Type B pancreatic cell (in vitro differentiated cells): ENCODE data around the gene ZDHHC7. TPM values are rescaled to one million over a fixed set of nuclear protein-coding genes. Genes with fewer than 3 reads are reported as not detected.

ENCODE experiments used
- DNase-seq: peaks from one replicate; pipeline ENCODE4 v3.0.0; 2021; ENCODE audit warnings: mixed read lengths; ENCODE audit not compliant: unreplicated experiment; ENCODE audit errors: extremely low spot score
- H3K27ac Mint-ChIP-seq: 2 replicates; pipeline ENCODE4 v1.8.0; 2021; ENCODE audit warnings: mild to moderate bottlenecking, mixed read lengths
- H3K27me3 Mint-ChIP-seq: 2 replicates; pipeline ENCODE4 v1.8.0; 2021; ENCODE audit warnings: mixed read lengths
- H3K36me3 Mint-ChIP-seq: 2 replicates; pipeline ENCODE4 v1.8.0; 2021; ENCODE audit warnings: mixed read lengths
- H3K4me1 Mint-ChIP-seq: one replicate; pipeline ENCODE4 v1.8.0; 2021; ENCODE audit warnings: mixed read lengths; ENCODE audit not compliant: unreplicated experiment
- H3K4me3 Mint-ChIP-seq: 2 replicates; pipeline ENCODE4 v1.8.0; 2021; ENCODE audit warnings: mild to moderate bottlenecking, mixed read lengths
- H3K9me3 Mint-ChIP-seq: 2 replicates; pipeline ENCODE4 v1.8.0; 2021; ENCODE audit warnings: mixed read lengths
- CTCF ChIP-seq: fragments of 200-600 bp; sonication (generic); conservative IDR thresholded peaks from 2 replicates; pipeline ENCODE4 v1.5.0; 2021; ENCODE audit warnings: antibody characterized with exemption, mild to moderate bottlenecking
- total RNA-seq: library from RNA; stranded (reverse); gene quantifications from 2 replicates; pipeline ENCODE4 v1.2.1, GENCODE V29; 2021; ENCODE audit warnings: low replicate concordance

Gene ZDHHC7
- total RNA-seq, 1 donor from 2014 or later, result 47.1 TPM

GRCh38 chr16:84955427-84955826, 55.9 kb downstream of the ZDHHC7 start:
- Mint-ChIP-seq H3K4me3 (no peak overlapping the region), H3K27ac (no peak overlapping the region), H3K27me3 (no peaks in the 10 kb centered on the region), H3K9me3 (no peaks in the 10 kb centered on the region), H3K36me3 (no peaks in the 10 kb centered on the region), H3K4me1 (peaks cover 16% of the 10 kb centered on the region)
- no peak for DNase-seq
- no peak for TF ChIP-seq CTCF

GRCh38 chr16:84953190-84953746, 58.1 kb downstream of the ZDHHC7 start:
- Mint-ChIP-seq H3K27ac (peak overlapping the region; percentile 23), H3K27me3 (no peaks in the 10 kb centered on the region), H3K4me1 (peaks cover 20% of the 10 kb centered on the region), H3K9me3 (no peaks in the 10 kb centered on the region), H3K36me3 (no peaks in the 10 kb centered on the region), H3K4me3 (no peak overlapping the region)
- no peak for TF ChIP-seq CTCF
- no peak for DNase-seq

- DNase-seq, result peak; percentile 82
- Mint-ChIP-seq H3K27ac (peak overlapping the region; percentile 72), H3K4me1 (peaks cover 20% of the 10 kb centered on the region), H3K9me3 (no peaks in the 10 kb centered on the region), H3K36me3 (no peaks in the 10 kb centered on the region), H3K27me3 (no peaks in the 10 kb centered on the region), H3K4me3 (peak overlapping the region; percentile 55)
- TF ChIP-seq CTCF, result peak; percentile 96
These were observed 58.8 kb downstream of the ZDHHC7 start for GRCh38 chr16:84952335-84953189.

GRCh38 chr16:84950906-84951305, 60.4 kb downstream of the ZDHHC7 start:
- H3K4me1 Mint-ChIP-seq, result peaks cover 20% of the 10 kb centered on the region
- H3K9me3 Mint-ChIP-seq, result no peaks in the 10 kb centered on the region
- no peak overlapping the region for H3K4me3 Mint-ChIP-seq
- no peaks in the 10 kb centered on the region for H3K27me3 Mint-ChIP-seq
- no peak overlapping the region for H3K27ac Mint-ChIP-seq
- H3K36me3 Mint-ChIP-seq, result no peaks in the 10 kb centered on the region
- peak; percentile 40 for TF ChIP-seq CTCF
- no peak for DNase-seq

GRCh38 chr16:84949772-84950436, 61.4 kb downstream of the ZDHHC7 start:
- TF ChIP-seq CTCF, result no peak
- Mint-ChIP-seq H3K36me3 (no peaks in the 10 kb centered on the region), H3K4me1 (peaks cover 20% of the 10 kb centered on the region), H3K27ac (no peak overlapping the region), H3K4me3 (no peak overlapping the region), H3K27me3 (no peaks in the 10 kb centered on the region), H3K9me3 (no peaks in the 10 kb centered on the region)
- no peak for DNase-seq
